HG02970 (cell line): Measurements from ENCODE around the gene TMEM52.

Source experiments
- ATAC-seq: cut with Tn5 transposase; IDR thresholded peaks from one replicate; pipeline ENCODE4 v1.9.1; 2021; ENCODE audit warnings: mild to moderate bottlenecking, moderate library complexity, moderate number of reproducible peaks; ENCODE audit not compliant: unreplicated experiment, low FRiP score

Gene TMEM52

GRCh38 chr1:1918901-1919303 lies at the start of gene TMEM52:
Gene TMEM52, minus strand, starts transcription at chr1:1919279. Its CDS starts 14 bp downstream, at chr1:1919265.
- peak; percentile 14 for ATAC-seq

GRCh38 chr1:1967879-1968278 lies 48.8 kb upstream of the TMEM52 start:
- ATAC-seq = no peak

DNA sequence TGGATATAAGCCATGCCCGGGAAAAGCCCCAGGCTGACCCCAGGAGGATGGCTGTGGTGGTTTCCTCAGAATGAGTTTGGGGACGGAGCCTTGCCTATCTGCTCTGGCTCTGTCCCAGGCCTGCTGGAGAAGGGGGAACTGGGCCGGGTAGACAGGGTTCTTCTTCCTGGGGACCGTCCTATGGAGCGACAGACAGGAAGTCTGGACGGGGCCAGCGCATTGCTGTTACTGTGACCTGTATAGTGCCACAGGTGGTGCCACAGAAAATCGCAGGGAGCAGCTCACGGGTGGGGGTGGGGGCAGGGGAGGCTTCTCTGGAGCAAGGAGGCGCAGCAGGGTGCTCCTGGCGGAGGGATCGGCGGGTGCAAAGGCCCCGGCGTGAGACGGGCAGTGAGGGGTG lies 48.1 kb upstream of the TMEM52 start:
- ATAC-seq = no peak

DNA sequence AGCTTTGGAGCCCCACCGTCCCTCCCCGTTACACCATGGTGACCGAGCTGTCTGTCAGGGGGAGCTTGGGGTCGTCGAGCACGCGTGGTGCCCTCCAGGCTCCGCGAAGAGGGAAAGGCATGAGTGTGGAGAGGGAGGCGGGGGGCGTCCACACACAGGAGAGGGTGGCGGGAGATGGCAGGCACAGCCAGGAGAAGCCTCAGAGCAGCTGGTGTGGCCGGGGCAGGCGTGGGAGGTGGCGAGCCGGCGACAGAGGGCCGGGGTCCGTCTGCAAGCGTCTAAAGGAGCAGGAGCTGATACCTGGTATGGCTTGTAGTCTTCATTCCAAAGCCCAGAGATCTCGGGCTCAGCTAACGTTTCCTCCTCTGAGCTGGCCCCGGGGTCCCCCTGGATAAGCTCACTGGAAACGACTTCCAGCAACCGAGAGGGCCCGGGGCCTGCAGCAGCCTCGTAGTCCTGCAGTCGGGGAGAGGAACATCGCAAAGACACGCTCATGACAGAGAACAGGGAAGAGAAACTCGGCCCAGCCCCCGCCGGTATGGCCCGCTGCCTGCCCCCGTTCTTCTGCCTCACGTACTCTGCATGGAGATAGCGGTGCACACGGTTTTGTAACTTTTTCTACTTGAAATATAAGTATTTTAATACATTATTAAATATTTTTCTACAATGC lies 47.1 kb upstream of the TMEM52 start:
- ATAC-seq = no peak

GRCh38 chr1:1965546-1965945 lies 46.5 kb upstream of the TMEM52 start:
- no peak for ATAC-seq

GRCh38 chr1:1964811-1965210 lies 45.7 kb upstream of the TMEM52 start:
- no peak for ATAC-seq

GRCh38 chr1:1963570-1963969 lies 44.5 kb upstream of the TMEM52 start:
- no peak for ATAC-seq

GRCh38 chr1:1962752-1963151 lies 43.7 kb upstream of the TMEM52 start:
- ATAC-seq = no peak

DNA sequence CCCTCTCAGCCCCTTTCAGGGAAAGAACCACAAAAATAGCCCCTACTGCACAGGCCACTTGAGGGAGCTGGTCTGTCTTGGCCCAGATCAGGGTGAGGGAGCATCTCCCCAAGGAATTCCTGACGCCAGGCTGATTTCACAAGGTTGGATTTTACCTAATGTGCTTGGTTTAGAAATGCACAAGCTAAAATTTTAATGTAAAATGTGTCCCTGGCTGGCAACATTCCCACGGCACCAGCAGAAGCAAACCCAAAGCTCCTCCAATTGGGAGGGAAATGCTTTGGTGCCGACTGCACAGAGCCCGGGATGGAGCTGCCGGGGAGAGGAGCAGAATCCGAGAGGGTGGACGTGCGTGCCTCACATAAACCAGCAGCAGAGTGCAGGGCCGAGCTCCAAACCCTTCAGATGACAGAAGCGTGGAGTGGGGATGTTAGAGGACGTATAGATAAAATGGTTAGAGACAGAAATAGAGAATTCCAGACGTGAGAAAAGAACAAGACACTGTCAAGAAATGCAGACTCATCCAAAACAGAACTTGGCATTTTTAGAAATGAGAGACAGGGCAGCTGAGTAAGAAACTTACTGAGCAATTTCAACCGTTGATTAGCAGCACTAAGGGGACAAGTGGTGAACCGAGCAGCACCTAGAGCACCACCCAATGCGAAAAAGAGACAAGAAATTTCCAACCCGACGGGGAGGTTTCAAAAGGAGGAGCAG lies 41.6 kb upstream of the TMEM52 start:
- no peak for ATAC-seq

DNA sequence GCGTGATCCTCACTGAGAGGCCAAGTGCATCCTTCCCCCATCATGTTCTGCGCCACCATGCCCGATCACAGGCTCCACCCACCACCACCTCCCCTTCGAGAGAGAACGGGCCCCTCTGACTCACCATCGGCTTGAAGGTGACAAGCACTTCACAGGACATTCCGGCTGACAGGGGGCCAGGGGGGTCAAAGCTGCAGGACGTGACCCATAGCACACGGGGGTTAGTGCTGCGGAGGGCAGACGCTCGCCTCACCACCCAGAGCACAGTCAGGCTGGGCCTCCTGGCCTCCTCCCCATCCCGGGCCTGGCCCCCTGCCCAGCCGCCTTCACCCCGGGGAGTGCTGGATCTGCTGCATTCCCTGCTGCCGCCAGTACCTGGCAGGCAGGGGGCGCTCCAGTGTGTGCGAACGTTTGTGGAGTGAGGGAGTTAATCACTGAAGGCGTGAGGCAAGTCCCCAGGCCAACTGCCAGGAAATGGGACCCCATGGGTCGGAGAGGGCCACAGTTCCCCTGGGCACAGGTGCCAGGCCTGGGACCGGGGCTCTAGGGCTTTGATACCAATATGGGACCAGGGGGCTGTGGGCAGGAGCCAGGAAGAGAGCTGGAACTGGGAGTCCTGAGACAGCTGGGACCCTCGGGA lies 40.9 kb upstream of the TMEM52 start:
- no peak for ATAC-seq

GRCh38 chr1:1959459-1959839 lies 40.4 kb upstream of the TMEM52 start:
- ATAC-seq = no peak

DNA sequence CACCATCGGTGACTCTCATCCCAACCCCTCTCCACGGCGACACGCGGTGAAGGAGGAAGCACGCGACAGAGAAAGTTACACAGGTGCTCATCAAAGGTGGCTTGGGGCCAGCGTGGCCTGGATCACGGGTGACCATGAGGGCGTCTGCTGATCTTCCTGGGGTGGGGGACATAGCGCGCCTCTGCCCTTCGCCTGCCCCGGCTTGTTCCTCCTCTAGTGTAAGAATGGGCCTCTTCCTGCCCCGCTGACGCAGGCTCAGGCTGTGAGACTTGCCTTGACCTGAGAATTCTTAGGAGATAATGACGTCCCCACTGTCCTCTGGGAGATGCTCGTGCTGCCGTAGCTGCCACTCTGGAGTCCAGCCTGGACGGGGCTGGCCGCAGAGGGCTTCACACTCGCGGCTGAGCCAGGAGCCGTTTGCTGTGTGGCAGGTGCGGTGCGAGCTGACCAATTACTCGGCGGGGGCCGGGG lies 39.0 kb upstream of the TMEM52 start:
- ATAC-seq = no peak

DNA sequence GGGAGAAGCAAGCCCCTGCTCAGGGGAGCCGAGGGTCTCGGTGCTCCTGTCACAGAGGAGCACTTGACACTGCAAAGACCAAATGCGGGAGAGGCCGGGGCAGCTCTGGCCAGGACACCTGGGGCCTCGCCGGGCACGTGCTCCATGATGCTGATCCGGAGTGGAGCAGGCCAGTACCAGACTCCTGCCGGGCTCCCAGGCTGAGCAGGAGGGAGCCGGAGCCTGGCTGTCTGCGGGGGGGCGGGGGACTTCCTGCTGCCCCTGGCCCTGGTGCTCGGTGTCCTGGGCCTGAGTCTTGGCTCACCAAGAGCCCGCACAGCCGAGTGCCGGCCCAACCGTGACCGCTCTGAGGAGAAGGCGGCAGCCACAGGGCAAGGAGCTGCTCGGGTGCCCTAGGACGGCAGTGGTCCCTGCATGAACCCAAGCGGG lies 38.5 kb upstream of the TMEM52 start:
- ATAC-seq = no peak

GRCh38 chr1:1956586-1957532 lies 37.8 kb upstream of the TMEM52 start:
- no peak for ATAC-seq

- no peak for ATAC-seq
Observed at GRCh38 chr1:1956101-1956500, 37.0 kb upstream of the TMEM52 start.

DNA sequence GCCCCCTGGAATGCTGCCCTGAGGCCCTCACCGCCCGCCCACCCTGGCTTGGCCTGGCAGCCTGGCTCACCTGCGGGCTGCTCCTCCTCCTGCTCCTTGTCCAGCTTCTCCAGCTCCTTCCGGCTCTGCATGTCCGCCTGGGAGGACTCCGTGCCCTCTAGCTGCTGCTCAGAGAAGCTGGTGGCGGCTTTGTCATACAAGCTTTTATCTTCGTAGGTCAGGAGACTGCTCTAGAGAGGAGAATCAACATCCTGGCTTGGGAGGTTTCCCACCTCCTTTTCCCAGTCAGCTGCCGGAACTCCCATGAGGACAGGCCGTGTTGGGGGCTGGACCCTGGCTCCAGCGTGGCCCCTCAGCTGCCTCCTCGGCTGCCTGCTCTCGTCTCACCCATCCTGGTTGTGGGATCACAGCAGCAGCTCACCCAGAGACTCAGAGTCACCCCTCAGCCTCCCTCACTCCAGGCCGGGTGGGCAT lies 36.6 kb upstream of the TMEM52 start:
- ATAC-seq = no peak

- ATAC-seq = no peak
Observed at GRCh38 chr1:1954831-1955441, 35.9 kb upstream of the TMEM52 start.

DNA sequence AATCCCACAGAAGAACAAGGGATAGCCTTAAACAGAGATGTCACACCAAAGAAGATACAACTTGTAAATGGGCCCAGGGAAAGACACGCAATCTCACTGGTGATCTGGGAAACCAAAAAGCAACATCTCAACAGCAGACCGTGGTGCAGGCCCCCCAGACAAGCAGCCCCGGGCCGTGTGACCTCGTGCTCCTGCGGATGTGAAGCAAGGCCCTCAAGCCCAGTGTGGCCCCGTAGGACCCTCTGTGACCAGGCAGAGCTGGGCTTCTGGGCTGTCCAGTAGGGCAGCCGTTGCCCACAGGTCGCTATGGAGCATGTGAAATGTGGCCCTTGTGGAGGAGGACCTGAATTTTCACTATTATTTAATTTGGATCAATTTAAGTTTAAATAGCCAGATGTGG lies 34.9 kb upstream of the TMEM52 start:
- ATAC-seq = no peak

GRCh38 chr1:1950940-1951339 lies 31.9 kb upstream of the TMEM52 start:
- ATAC-seq = no peak

DNA sequence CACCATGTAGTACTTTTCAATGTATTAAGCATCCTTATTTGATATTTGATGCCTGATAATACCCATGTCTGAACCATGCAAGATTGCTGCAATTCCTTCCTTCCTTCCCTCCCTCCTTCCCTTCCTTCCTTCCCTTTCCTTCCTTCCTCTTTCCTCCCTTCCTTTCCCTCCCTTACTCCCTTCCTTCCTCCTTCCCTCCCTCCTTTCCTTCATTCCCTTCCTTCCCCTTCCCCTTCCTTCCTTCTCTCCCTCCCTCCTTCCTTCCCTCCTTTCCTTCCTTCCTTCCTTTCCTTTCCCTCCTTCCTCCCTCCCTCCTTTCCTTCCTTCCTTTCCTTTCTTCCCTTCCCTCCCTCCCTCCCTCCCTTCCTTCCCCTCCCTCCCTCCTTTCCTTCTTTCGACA lies 29.7 kb upstream of the TMEM52 start:
- no peak for ATAC-seq
